Fibroblast of lung (primary cell): ENCODE measurements around the gene FCHO2.

Experiments used
- EZH2 ChIP-seq: IDR thresholded peaks from 2 replicates; pipeline ENCODE4 v1.5.1; 2012; ENCODE audit warnings: low read length, control low read depth, mild to moderate bottlenecking; ENCODE audit errors: missing control alignments
- TF ChIP-seq, protein P1 (sequence below), 2 donors: IDR thresholded peaks in 1 of 2; conservative IDR thresholded peaks in 1 of 2; 1 replicate in 1 of 2; 2 replicates in 1 of 2; pipeline ENCODE4 v1.5.1; 2011 to 2012; ENCODE audit warnings: low read length in 2 of 2, control low read depth in 1 of 2, inconsistent platforms in 1 of 2, low read depth in 1 of 2, mild to moderate bottlenecking in 1 of 2

DNA sequence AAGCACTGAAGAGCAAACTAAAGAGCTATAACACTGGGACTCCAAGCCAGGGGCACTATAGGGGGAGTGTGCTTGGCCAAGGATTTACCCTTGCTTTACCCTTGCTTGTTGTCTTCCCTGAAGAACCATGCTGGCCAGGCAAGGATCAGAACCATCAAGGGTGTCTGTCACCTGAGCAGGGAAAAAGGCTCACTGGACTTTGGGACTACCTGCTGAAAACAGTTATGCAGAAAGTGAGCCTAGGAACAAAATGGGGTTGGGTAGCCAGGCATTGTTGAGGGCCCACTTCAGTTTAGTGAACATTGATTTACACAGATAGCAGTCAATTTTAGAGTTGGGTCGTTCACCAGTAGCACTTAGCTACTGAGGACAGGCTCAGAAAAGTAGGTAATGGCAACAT is 156.5 kb downstream of the FCHO2 start:
- TF ChIP-seq, protein P1, sequence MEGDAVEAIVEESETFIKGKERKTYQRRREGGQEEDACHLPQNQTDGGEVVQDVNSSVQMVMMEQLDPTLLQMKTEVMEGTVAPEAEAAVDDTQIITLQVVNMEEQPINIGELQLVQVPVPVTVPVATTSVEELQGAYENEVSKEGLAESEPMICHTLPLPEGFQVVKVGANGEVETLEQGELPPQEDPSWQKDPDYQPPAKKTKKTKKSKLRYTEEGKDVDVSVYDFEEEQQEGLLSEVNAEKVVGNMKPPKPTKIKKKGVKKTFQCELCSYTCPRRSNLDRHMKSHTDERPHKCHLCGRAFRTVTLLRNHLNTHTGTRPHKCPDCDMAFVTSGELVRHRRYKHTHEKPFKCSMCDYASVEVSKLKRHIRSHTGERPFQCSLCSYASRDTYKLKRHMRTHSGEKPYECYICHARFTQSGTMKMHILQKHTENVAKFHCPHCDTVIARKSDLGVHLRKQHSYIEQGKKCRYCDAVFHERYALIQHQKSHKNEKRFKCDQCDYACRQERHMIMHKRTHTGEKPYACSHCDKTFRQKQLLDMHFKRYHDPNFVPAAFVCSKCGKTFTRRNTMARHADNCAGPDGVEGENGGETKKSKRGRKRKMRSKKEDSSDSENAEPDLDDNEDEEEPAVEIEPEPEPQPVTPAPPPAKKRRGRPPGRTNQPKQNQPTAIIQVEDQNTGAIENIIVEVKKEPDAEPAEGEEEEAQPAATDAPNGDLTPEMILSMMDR (conservative IDR thresholded peaks at IDR 0.05 in 1 of 2, IDR thresholded peaks at IDR 0.05 in 1 of 2; ENCODE audit: low read depth in 1 of 2, low read length in 2 of 2), result no peak
- no peak for TF ChIP-seq EZH2
